GM12873 (cell line): ENCODE measurements around the gene EMC1.

Experiments used
- CTCF ChIP-seq: IDR thresholded peaks from 2 replicates; pipeline ENCODE4 v1.5.1; 2012; ENCODE audit warnings: low read depth, mild to moderate bottlenecking, moderate library complexity, low read length, control low read depth; ENCODE audit not compliant: insufficient read depth; ENCODE audit errors: missing control alignments

The EMC1 gene

GRCh38 chr1:19250629-19251304, 557 bp downstream of the EMC1 start:
- no peak for TF ChIP-seq CTCF

- peak; percentile 94 for TF ChIP-seq CTCF
These were observed 10.4 kb downstream of the EMC1 start for GRCh38 chr1:19240673-19241538.

- no peak for TF ChIP-seq CTCF
These were observed 11.4 kb downstream of the EMC1 start for GRCh38 chr1:19239876-19240275.

GRCh38 chr1:19234224-19234623, 17.1 kb downstream of the EMC1 start:
- TF ChIP-seq CTCF = no peak

GRCh38 chr1:19232524-19232846, 18.8 kb downstream of the EMC1 start:
- TF ChIP-seq CTCF = no peak

GRCh38 chr1:19229828-19230325, 21.4 kb downstream of the EMC1 start:
- no peak for TF ChIP-seq CTCF

GRCh38 chr1:19229229-19229628, 22.1 kb downstream of the EMC1 start:
- no peak for TF ChIP-seq CTCF
